ENCODE results near the gene DDX31.

- TF ChIP-seq CTCF (IDR thresholded peaks at IDR 0.05) (no peak), POLR2A (IDR thresholded peaks at IDR 0.05) (no peak)
Observed at GRCh38 chr9:132596200-132596599, 73.6 kb downstream of the DDX31 start.

Data from body of pancreas (tissue), 4 donors.